Uterus (tissue), 4 donors: Measurements from ENCODE around the gene ATP10A. TPM values are rescaled to one million over a fixed set of nuclear protein-coding genes. Genes with fewer than 3 reads are reported as not detected.

Experiments
- DNase-seq, 2 donors: peaks; one replicate each; pipeline ENCODE4 v3.0.0-alpha.2; 2019 to 2020
- H3K27ac ChIP-seq, 2 donors: fragments of 200-600 bp; sonication (generic); 1 replicate in 1 of 2; 2 replicates in 1 of 2; pipeline ENCODE4 v1.5.1; 2016 to 2018
- H3K27me3 ChIP-seq, 2 donors: fragments of 200-600 bp; sonication (generic); one replicate each; pipeline ENCODE4 v1.5.1; 2018 to 2019; ENCODE audit warnings: control low read depth in 1 of 2
- H3K36me3 ChIP-seq, 2 donors: fragments of 200-600 bp; sonication (generic); one replicate each; pipeline ENCODE4 v1.5.1; 2019; ENCODE audit warnings: control low read depth in 1 of 2
- H3K4me1 ChIP-seq, 2 donors: fragments of 200-600 bp; sonication (generic); one replicate each; pipeline ENCODE4 v1.5.1; 2018 to 2019; ENCODE audit warnings: control low read depth in 1 of 2
- H3K4me3 ChIP-seq, 2 donors: fragments of 200-600 bp; sonication (generic); 1 replicate in 1 of 2; 2 replicates in 1 of 2; pipeline ENCODE4 v1.5.1; 2018 to 2019; ENCODE audit warnings: mild to moderate bottlenecking in 1 of 2
- H3K9me3 ChIP-seq, 2 donors: fragments of 200-600 bp; sonication (generic); one replicate each; pipeline ENCODE4 v1.5.1; 2019; ENCODE audit warnings: control low read depth in 1 of 2
- CTCF ChIP-seq, 4 experiments: fragments of 200-600 bp in 2 of 4; fragments of 450-650 bp in 2 of 4; sonication (generic) in 2 of 4; IDR thresholded peaks; one replicate each; pipeline ENCODE4 v1.5.1; 2016 to 2019; ENCODE audit warnings: antibody characterized with exemption in 4 of 4, mild to moderate bottlenecking in 2 of 4, moderate library complexity in 1 of 4
- POLR2A ChIP-seq, 2 donors: fragments of 450-650 bp; IDR thresholded peaks; one replicate each; pipeline ENCODE4 v1.6.1; 2016; ENCODE audit warnings: antibody characterized with exemption in 2 of 2, mild to moderate bottlenecking in 1 of 2, moderate library complexity in 1 of 2
- intact Hi-C: fragments of 100-400 bp; cut with DNase I; formaldehyde crosslinking; loops from one replicate; pipeline ENCODE4 v1.15.1; 2023; ENCODE audit warnings: low total_unique reads
- total RNA-seq, 4 donors: library from RNA; depleted of rRNA in 3 of 4; stranded (reverse); fragments of >200 nt in 3 of 4; gene quantifications; one replicate each; pipeline versions ENCODE4 v1.1.0 to v1.2.4, GENCODE V29; 2014 to 2023
- donor health status: DM: yes; HTN: yes; CAD: no.

ATP10A gene
- total RNA-seq, 4 donors from 2014 or later, result 0.29 to 3.8 (median 2.5) TPM

- Histone ChIP-seq H3K27ac (no peak overlapping the region), H3K4me1 (peaks cover 0 to 19% of the 10 kb centered on the region in 2 donors), H3K4me3 (no peak overlapping the region), H3K36me3 (no peaks in the 10 kb centered on the region), H3K27me3 (no peaks in the 10 kb centered on the region), H3K9me3 (no peaks in the 10 kb centered on the region)
- no peak for DNase-seq
- intact Hi-C loops, result no loop called here
- no peak for TF ChIP-seq CTCF (IDR thresholded peaks at IDR 0.05)
- TF ChIP-seq POLR2A (IDR thresholded peaks at IDR 0.05), result no peak
Observed at GRCh38 chr15:25847051-25847450, 16.1 kb downstream of the ATP10A start.

GRCh38 chr15:25846377-25846776 is 16.8 kb downstream of the ATP10A start:
- Histone ChIP-seq H3K4me1 (peaks cover 0 to 19% of the 10 kb centered on the region in 2 donors), H3K36me3 (no peaks in the 10 kb centered on the region), H3K27ac (no peak overlapping the region), H3K9me3 (no peaks in the 10 kb centered on the region), H3K4me3 (no peak overlapping the region), H3K27me3 (no peaks in the 10 kb centered on the region)
- TF ChIP-seq CTCF (IDR thresholded peaks at IDR 0.05), result no peak
- DNase-seq, result no peak
- intact Hi-C loops, result no loop called here

- no peaks in the 10 kb centered on the region for H3K36me3 ChIP-seq
- no peaks in the 10 kb centered on the region for H3K27me3 ChIP-seq
- no peak for DNase-seq
- intact Hi-C loops, result no loop called here
- no peak for TF ChIP-seq POLR2A (IDR thresholded peaks at IDR 0.05)
- no peak for TF ChIP-seq CTCF (IDR thresholded peaks at IDR 0.05)
- H3K4me3 ChIP-seq, result no peak overlapping the region
- peaks cover 0 to 19% of the 10 kb centered on the region in 2 donors for H3K4me1 ChIP-seq
- no peaks in the 10 kb centered on the region for H3K9me3 ChIP-seq
- H3K27ac ChIP-seq, result no peak overlapping the region
Observed at GRCh38 chr15:25844981-25845680, 18.0 kb downstream of the ATP10A start.

- Histone ChIP-seq H3K27me3 (no peaks in the 10 kb centered on the region), H3K4me1 (peaks cover 0 to 19% of the 10 kb centered on the region in 2 donors), H3K36me3 (no peaks in the 10 kb centered on the region), H3K4me3 (no peak overlapping the region), H3K27ac (no peak overlapping the region), H3K9me3 (no peaks in the 10 kb centered on the region)
- TF ChIP-seq POLR2A (IDR thresholded peaks at IDR 0.05) (no peak), CTCF (IDR thresholded peaks at IDR 0.05) (no peak)
- intact Hi-C loops, result no loop called here
- no peak for DNase-seq
Observed at GRCh38 chr15:25844542-25844941, 18.6 kb downstream of the ATP10A start.

GRCh38 chr15:25844076-25844475 is 19.1 kb downstream of the ATP10A start:
- no peak for TF ChIP-seq CTCF (IDR thresholded peaks at IDR 0.05)
- no peak for TF ChIP-seq POLR2A (IDR thresholded peaks at IDR 0.05)
- Histone ChIP-seq H3K27ac (peak overlapping the region in 1 of 2 donors; percentile 6), H3K4me1 (peaks cover 0 to 15% of the 10 kb centered on the region in 2 donors), H3K36me3 (no peaks in the 10 kb centered on the region), H3K9me3 (no peaks in the 10 kb centered on the region), H3K27me3 (no peaks in the 10 kb centered on the region), H3K4me3 (no peak overlapping the region)
- no peak for DNase-seq
- intact Hi-C loops, result no loop called here
